ENCODE measurements around the gene SYT2. TPM values are rescaled to one million over a fixed set of nuclear protein-coding genes. Genes with fewer than 3 reads are reported as not detected.

SYT2 gene
- total RNA-seq, 1 donor from 2014 or later, result 0.07 TPM

- no peaks in the 10 kb centered on the region for H3K4me1 Mint-ChIP-seq (ENCODE audit: low read depth)
- H3K36me3 Mint-ChIP-seq (ENCODE audit: low read depth), result no peaks in the 10 kb centered on the region
- DNase-seq (ENCODE audit: low spot score), result no peak
- TF ChIP-seq, protein P1, sequence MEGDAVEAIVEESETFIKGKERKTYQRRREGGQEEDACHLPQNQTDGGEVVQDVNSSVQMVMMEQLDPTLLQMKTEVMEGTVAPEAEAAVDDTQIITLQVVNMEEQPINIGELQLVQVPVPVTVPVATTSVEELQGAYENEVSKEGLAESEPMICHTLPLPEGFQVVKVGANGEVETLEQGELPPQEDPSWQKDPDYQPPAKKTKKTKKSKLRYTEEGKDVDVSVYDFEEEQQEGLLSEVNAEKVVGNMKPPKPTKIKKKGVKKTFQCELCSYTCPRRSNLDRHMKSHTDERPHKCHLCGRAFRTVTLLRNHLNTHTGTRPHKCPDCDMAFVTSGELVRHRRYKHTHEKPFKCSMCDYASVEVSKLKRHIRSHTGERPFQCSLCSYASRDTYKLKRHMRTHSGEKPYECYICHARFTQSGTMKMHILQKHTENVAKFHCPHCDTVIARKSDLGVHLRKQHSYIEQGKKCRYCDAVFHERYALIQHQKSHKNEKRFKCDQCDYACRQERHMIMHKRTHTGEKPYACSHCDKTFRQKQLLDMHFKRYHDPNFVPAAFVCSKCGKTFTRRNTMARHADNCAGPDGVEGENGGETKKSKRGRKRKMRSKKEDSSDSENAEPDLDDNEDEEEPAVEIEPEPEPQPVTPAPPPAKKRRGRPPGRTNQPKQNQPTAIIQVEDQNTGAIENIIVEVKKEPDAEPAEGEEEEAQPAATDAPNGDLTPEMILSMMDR (IDR thresholded peaks at IDR 0.05), result no peak
- H3K4me3 Mint-ChIP-seq (ENCODE audit: unreplicated experiment), result no peak overlapping the region
- peaks cover 64% of the 10 kb centered on the region for H3K27me3 Mint-ChIP-seq (ENCODE audit: low read depth)
- H3K9me3 Mint-ChIP-seq (ENCODE audit: low read depth), result no peaks in the 10 kb centered on the region
- no peak overlapping the region for H3K27ac Mint-ChIP-seq (ENCODE audit: unreplicated experiment)
These were observed 13.2 kb downstream of the SYT2 start for GRCh38 chr1:202697038-202697437.

- H3K27me3 Mint-ChIP-seq (ENCODE audit: low read depth), result peaks cover 64% of the 10 kb centered on the region
These were observed 15.9 kb downstream of the SYT2 start for GRCh38 chr1:202694314-202694713.

GRCh38 chr1:202692959-202693555, 17.2 kb downstream of the SYT2 start:
- Mint-ChIP-seq H3K36me3 (ENCODE audit: low read depth) (no peaks in the 10 kb centered on the region), H3K4me1 (ENCODE audit: low read depth) (no peaks in the 10 kb centered on the region), H3K9me3 (ENCODE audit: low read depth) (no peaks in the 10 kb centered on the region), H3K27ac (ENCODE audit: unreplicated experiment) (no peak overlapping the region), H3K27me3 (ENCODE audit: low read depth) (peaks cover 70% of the 10 kb centered on the region), H3K4me3 (ENCODE audit: unreplicated experiment) (no peak overlapping the region)
- TF ChIP-seq, protein P1 (IDR thresholded peaks at IDR 0.05), result peak; percentile 62
- no peak for DNase-seq (ENCODE audit: low spot score)

More at GRCh38 chr1:202694314-202694713, 15.9 kb downstream of the SYT2 start:
- H3K9me3 Mint-ChIP-seq (ENCODE audit: low read depth), result no peaks in the 10 kb centered on the region
- DNase-seq (ENCODE audit: low spot score), result no peak
- H3K36me3 Mint-ChIP-seq (ENCODE audit: low read depth), result no peaks in the 10 kb centered on the region
- TF ChIP-seq, protein P1 (IDR thresholded peaks at IDR 0.05), result no peak
- no peak overlapping the region for H3K4me3 Mint-ChIP-seq (ENCODE audit: unreplicated experiment)
- H3K4me1 Mint-ChIP-seq (ENCODE audit: low read depth), result no peaks in the 10 kb centered on the region
- no peak overlapping the region for H3K27ac Mint-ChIP-seq (ENCODE audit: unreplicated experiment)

DNA sequence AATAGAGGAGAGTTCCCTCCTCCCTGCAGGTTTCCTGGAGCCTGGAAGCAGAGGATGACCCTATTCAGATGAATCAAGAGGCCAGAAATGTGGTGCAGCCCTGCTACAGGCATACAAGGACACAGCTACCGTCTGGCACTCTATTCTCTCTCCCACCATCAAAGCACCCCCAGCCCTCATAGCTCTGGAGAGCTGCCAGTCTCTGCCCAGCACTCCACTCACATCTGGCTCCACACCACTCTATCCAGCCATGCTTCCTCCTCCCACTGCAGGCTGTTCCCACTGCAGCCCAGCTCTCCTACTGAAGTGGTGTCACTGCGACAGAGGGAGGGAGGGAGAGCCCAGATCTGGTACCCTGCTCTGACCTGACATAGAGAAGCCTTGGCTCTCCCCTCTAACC, 18.4 kb downstream of the SYT2 start:
- no peak for DNase-seq (ENCODE audit: low spot score)
- Mint-ChIP-seq H3K4me3 (ENCODE audit: unreplicated experiment) (no peak overlapping the region), H3K27ac (ENCODE audit: unreplicated experiment) (no peak overlapping the region), H3K36me3 (ENCODE audit: low read depth) (no peaks in the 10 kb centered on the region), H3K4me1 (ENCODE audit: low read depth) (no peaks in the 10 kb centered on the region), H3K9me3 (ENCODE audit: low read depth) (no peaks in the 10 kb centered on the region), H3K27me3 (ENCODE audit: low read depth) (peaks cover 71% of the 10 kb centered on the region)
- TF ChIP-seq, protein P1 (IDR thresholded peaks at IDR 0.05), result no peak

- no peaks in the 10 kb centered on the region for H3K9me3 Mint-ChIP-seq (ENCODE audit: low read depth)
- H3K27me3 Mint-ChIP-seq (ENCODE audit: low read depth), result peaks cover 70% of the 10 kb centered on the region
- H3K36me3 Mint-ChIP-seq (ENCODE audit: low read depth), result peaks cover 2% of the 10 kb centered on the region
- no peak for DNase-seq (ENCODE audit: low spot score)
- H3K4me3 Mint-ChIP-seq (ENCODE audit: unreplicated experiment), result no peak overlapping the region
- TF ChIP-seq, protein P1 (IDR thresholded peaks at IDR 0.05), result no peak
- H3K4me1 Mint-ChIP-seq (ENCODE audit: low read depth), result no peaks in the 10 kb centered on the region
- no peak overlapping the region for H3K27ac Mint-ChIP-seq (ENCODE audit: unreplicated experiment)
These were observed 20.5 kb downstream of the SYT2 start for GRCh38 chr1:202689493-202690342.

Measured in chondrocyte (in vitro differentiated cells).